Measurements from ENCODE around the gene THSD4. TPM values are rescaled to one million over a fixed set of nuclear protein-coding genes. Genes with fewer than 3 reads are reported as not detected.

The THSD4 gene
- total RNA-seq, 2 experiments from 2014 or later: not detected

DNA sequence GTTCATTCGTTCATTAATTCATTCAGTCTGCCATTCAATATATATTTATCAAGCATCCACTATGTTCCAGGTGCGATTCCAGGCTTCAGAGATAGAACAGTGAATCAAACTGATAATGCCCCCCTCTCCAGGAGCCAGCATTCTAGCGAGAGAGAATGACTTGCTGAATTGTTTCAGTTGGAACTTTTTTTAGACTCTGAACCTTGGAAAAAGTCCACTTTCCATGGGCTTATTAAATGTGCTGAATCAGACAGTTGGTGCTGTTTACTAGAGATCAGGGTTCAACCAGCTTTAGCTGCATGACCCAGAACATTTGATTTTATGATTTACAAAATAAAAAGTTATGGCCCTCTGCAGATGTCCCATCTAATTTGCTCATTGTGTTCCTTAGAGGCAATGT lies 213.2 kb downstream of the THSD4 start:
- H3K27ac Mint-ChIP-seq: no peak overlapping the region
- DNase-seq (no peak), ATAC-seq (no peak)
- H3K27me3 Mint-ChIP-seq (ENCODE audit: low read depth): peaks cover 2% of the 10 kb centered on the region
- POLR2A ChIA-PET: no interaction called here
- H3K9me3 Mint-ChIP-seq (ENCODE audit: insufficient read depth): no peaks in the 10 kb centered on the region
- CTCF ChIA-PET: no interaction called here
- H3K4me3 Mint-ChIP-seq: no peak overlapping the region
- H3K4me1 Mint-ChIP-seq (ENCODE audit: low read depth): no peaks in the 10 kb centered on the region
- no peaks in the 10 kb centered on the region for H3K36me3 Mint-ChIP-seq (ENCODE audit: low read depth)

DNA sequence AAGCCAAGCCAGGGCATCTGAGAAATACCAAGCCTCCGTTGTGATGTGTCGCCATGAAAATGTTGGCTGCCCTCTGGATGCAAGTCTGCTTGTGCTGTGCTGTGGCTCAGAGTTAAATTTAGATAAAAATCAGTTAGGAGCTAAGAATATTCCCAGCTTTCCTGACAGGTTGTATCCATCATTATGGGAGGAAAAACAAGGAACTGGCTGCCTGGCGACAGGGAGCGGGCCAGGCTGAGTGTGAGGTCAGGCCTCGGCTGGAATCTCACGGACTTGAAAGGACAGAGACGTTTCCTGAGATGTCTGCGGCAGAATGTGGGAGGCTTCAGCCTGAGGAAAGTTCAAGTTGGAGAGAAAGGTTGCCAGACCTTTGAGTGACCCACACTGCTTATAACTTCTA lies 213.8 kb downstream of the THSD4 start:
- H3K9me3 Mint-ChIP-seq (ENCODE audit: insufficient read depth): no peaks in the 10 kb centered on the region
- DNase-seq (no peak), ATAC-seq (no peak)
- H3K27ac Mint-ChIP-seq: no peak overlapping the region
- no peak overlapping the region for H3K4me3 Mint-ChIP-seq
- H3K27me3 Mint-ChIP-seq (ENCODE audit: low read depth): peaks cover 2% of the 10 kb centered on the region
- CTCF ChIA-PET: no interaction called here
- H3K4me1 Mint-ChIP-seq (ENCODE audit: low read depth): no peaks in the 10 kb centered on the region
- H3K36me3 Mint-ChIP-seq (ENCODE audit: low read depth): no peaks in the 10 kb centered on the region
- POLR2A ChIA-PET: no interaction called here

DNA sequence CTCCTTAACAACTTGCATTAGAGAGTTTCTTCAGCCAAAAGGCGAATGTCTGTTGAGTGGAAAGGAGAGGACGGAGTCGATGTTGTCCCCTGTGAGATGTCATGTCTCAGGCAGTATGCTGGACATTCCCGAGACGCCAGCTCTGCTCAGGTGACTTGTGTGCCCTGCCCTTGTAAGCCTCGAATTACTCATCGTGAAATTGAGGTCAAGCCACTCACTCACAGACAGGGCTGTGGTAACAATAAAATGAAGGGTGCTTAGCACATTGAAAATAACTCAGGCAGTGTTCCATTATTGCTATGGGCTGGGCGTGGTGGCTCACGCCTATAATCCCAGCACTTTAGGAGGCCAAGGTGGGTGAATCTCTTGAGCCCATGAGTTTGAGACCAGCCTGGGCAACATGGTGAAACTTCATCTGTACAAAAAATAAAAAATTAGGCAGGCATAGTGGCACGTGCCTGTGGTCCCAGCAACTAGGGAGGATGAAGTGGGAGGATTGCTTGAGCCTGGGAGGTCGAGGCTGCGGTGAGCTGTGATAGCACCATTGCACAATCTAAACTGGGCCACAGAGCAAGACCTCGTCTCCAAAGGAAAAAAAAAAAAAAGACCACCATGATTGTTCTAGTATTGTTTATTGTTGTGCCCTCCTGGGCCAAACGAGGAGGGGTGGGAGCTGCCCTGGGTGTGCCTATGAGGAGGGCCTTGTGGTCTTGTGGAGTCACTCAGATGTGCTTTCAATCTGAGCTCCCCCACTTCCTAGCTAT lies 214.4 kb downstream of the THSD4 start:
- ChIA-PET POLR2A (no interaction called here), CTCF (no interaction called here)
- H3K4me1 Mint-ChIP-seq (ENCODE audit: low read depth): no peaks in the 10 kb centered on the region
- no peaks in the 10 kb centered on the region for H3K9me3 Mint-ChIP-seq (ENCODE audit: insufficient read depth)
- no peaks in the 10 kb centered on the region for H3K36me3 Mint-ChIP-seq (ENCODE audit: low read depth)
- no peak for ATAC-seq
- peaks cover 2% of the 10 kb centered on the region for H3K27me3 Mint-ChIP-seq (ENCODE audit: low read depth)
- H3K4me3 Mint-ChIP-seq: no peak overlapping the region
- no peak for DNase-seq
- no peak overlapping the region for H3K27ac Mint-ChIP-seq

DNA sequence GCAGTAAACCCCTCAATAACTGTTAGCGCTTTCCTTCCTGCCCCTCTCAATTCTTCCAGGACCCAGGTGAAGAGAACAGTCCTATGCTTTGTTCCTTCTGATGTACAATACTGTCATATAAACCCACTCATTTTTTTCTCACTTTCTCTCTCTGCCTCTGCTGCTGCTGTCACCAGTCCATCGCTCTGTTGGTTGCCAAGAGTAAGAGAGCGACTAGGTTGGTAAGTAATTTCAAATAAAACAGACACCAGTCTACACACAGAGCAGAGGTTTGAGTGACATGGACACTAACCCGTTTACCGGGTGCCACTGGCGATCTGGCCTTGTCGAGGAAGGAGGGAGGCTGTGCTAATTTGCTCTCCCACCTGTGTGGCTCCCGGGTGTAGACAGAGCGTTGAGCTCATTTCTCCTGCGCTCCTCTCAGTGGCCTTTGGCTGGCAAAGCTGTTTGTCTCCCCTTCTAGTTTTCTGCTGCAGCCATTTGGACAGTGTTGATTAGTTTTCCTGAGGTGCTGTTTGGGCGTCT lies 215.4 kb downstream of the THSD4 start:
- POLR2A ChIA-PET: no interaction called here
- H3K9me3 Mint-ChIP-seq (ENCODE audit: insufficient read depth): no peaks in the 10 kb centered on the region
- no peaks in the 10 kb centered on the region for H3K4me1 Mint-ChIP-seq (ENCODE audit: low read depth)
- no peak for ATAC-seq
- CTCF ChIA-PET: no interaction called here
- no peak overlapping the region for H3K27ac Mint-ChIP-seq
- no peak overlapping the region for H3K4me3 Mint-ChIP-seq
- no peaks in the 10 kb centered on the region for H3K36me3 Mint-ChIP-seq (ENCODE audit: low read depth)
- no peak for DNase-seq
- no peaks in the 10 kb centered on the region for H3K27me3 Mint-ChIP-seq (ENCODE audit: low read depth)

DNA sequence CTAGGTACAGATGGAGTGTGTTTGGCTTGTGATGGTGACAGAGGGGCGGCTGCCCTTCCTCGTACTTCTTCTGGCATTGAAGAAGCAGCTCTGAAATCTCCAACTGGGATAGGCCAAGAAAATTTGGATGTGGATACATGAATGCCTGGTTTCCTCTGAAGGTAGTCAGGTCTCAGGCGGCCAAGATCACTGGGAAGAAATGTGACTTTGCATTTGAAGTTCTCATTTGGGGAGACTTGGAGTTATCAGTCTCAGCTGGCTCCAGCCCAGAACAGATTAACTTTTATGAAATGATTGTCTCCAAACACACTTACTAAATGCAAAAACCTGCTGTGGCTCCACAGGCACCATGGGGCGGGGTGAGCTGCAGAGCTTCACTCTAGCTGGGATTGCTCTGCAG lies 215.9 kb downstream of the THSD4 start:
- ATAC-seq: no peak
- POLR2A ChIA-PET: no interaction called here

DNA sequence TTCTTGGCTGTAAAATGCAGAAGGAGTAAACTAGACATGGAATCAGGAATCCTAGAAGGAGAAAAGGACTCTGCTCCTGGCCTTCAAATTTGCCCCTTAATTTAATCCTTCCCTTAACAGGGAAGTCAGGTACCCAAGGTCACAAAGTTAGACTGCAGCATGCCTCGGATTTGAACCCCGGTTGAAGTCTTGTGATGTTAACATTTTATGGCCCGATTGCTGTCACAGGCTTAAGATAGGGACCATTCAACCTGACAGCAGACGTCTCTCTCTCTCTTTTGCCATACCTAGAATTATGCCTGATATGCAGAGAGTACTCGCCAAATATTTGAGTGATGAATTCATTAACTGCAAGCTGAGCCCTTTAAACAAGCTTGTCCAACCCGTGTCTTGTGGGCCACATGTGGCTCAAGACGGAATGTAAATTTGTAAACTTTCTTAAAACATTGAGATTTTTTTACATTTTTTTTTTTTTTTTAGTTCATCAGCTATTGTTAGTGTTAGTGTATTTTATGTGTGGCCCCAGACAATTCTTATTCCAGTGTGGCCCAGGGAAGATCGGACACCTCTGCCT lies 217.2 kb downstream of the THSD4 start:
- H3K36me3 Mint-ChIP-seq (ENCODE audit: low read depth): no peaks in the 10 kb centered on the region
- POLR2A ChIA-PET: no interaction called here
- no peaks in the 10 kb centered on the region for H3K9me3 Mint-ChIP-seq (ENCODE audit: insufficient read depth)
- H3K27me3 Mint-ChIP-seq (ENCODE audit: low read depth): peaks cover 2% of the 10 kb centered on the region
- H3K4me3 Mint-ChIP-seq: no peak overlapping the region
- ATAC-seq (no peak), DNase-seq (no peak)
- no peaks in the 10 kb centered on the region for H3K4me1 Mint-ChIP-seq (ENCODE audit: low read depth)
- CTCF ChIA-PET: no interaction called here
- H3K27ac Mint-ChIP-seq: no peak overlapping the region

More for the DNA sequence above, 215.9 kb downstream of the THSD4 start:
- DNase-seq: no peak
- Mint-ChIP-seq H3K27me3 (ENCODE audit: low read depth) (no peaks in the 10 kb centered on the region), H3K4me3 (no peak overlapping the region), H3K27ac (no peak overlapping the region), H3K9me3 (ENCODE audit: insufficient read depth) (no peaks in the 10 kb centered on the region), H3K36me3 (ENCODE audit: low read depth) (no peaks in the 10 kb centered on the region), H3K4me1 (ENCODE audit: low read depth) (no peaks in the 10 kb centered on the region)
- CTCF ChIA-PET: no interaction called here

DNA sequence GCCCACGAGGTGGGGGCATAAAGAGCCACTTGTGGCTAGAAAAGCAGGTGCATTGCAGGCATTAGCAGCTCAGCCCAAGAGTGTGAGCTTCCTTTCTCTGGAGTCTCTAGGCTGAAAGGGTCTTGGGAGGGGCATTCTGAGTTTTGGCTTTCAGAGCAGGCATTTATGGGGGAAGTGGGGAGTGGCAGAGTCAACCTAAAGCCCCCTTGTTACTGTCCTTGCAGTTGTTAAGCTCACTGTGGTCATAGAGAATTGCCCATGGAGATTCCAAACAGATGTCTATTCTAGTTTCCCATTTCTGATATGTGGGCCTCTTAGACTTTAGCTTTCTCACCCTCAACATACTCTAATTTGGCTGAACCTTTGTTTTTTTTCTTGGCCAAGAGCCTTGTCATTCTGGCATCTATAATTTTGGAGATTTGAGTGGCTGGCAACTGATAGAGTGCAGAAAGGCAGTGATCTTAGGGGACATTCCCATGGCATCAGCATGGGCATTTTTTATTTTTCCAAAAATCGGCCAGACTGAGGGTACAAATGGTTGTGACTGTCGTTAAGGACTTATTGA lies 217.9 kb downstream of the THSD4 start:
- DNase-seq (no peak), ATAC-seq (no peak)
- H3K9me3 Mint-ChIP-seq (ENCODE audit: insufficient read depth): no peaks in the 10 kb centered on the region
- POLR2A ChIA-PET: no interaction called here
- H3K4me1 Mint-ChIP-seq (ENCODE audit: low read depth): no peaks in the 10 kb centered on the region
- H3K27me3 Mint-ChIP-seq (ENCODE audit: low read depth): peaks cover 2% of the 10 kb centered on the region
- no peak overlapping the region for H3K4me3 Mint-ChIP-seq
- H3K27ac Mint-ChIP-seq: no peak overlapping the region
- H3K36me3 Mint-ChIP-seq (ENCODE audit: low read depth): no peaks in the 10 kb centered on the region
- CTCF ChIA-PET: no interaction called here

DNA sequence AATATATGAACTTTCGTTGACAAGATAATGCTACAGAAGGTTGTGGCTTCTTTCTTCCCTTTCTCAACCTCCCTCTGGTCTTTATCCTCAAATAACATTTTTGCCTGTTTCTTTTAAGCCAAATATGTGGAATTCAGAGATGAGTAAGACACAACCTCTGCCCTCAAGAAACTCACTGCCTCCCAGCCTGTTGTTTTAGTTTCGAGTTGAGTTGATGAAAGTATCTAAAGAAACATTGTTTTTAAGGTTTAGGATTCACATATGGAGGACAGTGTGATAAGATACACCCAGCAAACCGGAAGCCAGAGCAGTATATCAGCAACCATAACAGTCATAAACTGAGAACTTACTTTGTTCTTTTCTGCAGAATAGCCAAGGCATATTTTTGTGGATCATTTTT lies 218.6 kb downstream of the THSD4 start:
- Mint-ChIP-seq H3K4me1 (ENCODE audit: low read depth) (no peaks in the 10 kb centered on the region), H3K27me3 (ENCODE audit: low read depth) (peaks cover 2% of the 10 kb centered on the region), H3K36me3 (ENCODE audit: low read depth) (no peaks in the 10 kb centered on the region), H3K27ac (no peak overlapping the region), H3K9me3 (ENCODE audit: insufficient read depth) (no peaks in the 10 kb centered on the region), H3K4me3 (no peak overlapping the region)
- ChIA-PET POLR2A (no interaction called here), CTCF (no interaction called here)
- no peak for DNase-seq
- no peak for ATAC-seq

DNA sequence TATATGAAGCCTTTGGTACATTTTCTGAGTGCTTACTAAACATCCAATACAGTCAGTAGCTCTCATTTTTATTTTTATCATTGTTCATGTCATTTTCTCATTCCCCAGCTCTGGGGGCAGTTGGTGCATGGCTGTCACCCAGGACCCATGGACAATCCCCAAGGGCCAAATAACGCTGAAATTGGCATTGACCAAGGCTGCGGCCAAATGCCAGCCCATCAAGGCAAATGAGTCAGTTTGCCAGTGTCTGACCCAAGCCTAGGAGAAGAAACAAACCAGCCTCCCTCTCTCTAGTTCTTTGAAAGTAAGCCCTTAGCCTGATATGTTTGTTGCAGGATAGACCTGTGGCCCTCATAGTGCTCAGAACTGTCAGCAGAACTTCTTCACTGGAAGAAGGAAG lies 219.2 kb downstream of the THSD4 start:
- ATAC-seq: no peak
- ChIA-PET CTCF (no interaction called here), POLR2A (no interaction called here)
- Mint-ChIP-seq H3K9me3 (ENCODE audit: insufficient read depth) (no peaks in the 10 kb centered on the region), H3K4me1 (ENCODE audit: low read depth) (no peaks in the 10 kb centered on the region), H3K36me3 (ENCODE audit: low read depth) (no peaks in the 10 kb centered on the region), H3K27ac (no peak overlapping the region), H3K27me3 (ENCODE audit: low read depth) (peaks cover 2% of the 10 kb centered on the region), H3K4me3 (no peak overlapping the region)
- no peak for DNase-seq

DNA sequence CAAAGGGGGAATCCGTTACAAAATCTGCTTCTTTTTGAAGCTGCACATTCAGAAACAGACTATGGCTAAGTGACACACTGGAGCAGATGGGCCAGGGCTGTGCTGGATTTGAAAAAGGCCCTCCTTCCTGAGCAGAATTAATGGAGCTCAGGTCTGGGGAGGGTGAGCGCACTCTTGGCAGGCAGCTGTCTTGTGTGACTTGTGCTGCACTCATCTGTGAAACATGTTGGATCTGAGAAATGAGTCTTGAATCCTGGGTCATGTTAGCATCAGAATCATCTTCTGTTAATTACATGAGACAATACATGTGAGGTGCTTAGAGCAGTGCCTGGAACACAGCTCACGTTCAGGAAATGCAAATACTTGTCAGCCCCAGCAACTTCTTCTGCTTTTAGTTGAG lies 219.6 kb downstream of the THSD4 start:
- no peak overlapping the region for H3K4me3 Mint-ChIP-seq
- no peaks in the 10 kb centered on the region for H3K4me1 Mint-ChIP-seq (ENCODE audit: low read depth)
- ChIA-PET CTCF (no interaction called here), POLR2A (no interaction called here)
- ATAC-seq (no peak), DNase-seq (no peak)
- H3K27ac Mint-ChIP-seq: no peak overlapping the region
- no peaks in the 10 kb centered on the region for H3K36me3 Mint-ChIP-seq (ENCODE audit: low read depth)
- peaks cover 2% of the 10 kb centered on the region for H3K27me3 Mint-ChIP-seq (ENCODE audit: low read depth)
- no peaks in the 10 kb centered on the region for H3K9me3 Mint-ChIP-seq (ENCODE audit: insufficient read depth)

DNA sequence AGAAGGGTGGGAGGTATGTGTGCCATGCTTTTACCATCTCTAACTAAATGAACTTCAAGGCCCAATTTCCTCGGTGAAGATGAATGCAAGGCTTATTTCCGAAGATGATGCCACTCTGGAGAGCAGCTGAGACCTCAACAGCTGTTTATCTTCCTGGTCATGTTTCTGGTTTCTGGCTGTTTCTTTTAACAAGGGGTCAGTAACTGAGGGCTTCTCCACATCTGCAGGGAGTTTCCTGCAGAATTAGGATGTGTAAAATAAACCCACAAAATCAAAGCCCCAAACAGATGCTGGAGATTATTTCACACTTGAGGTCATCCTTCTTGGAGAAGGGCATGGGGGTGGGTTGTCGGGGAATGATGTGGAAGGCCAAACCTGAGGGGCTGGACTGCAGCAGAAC lies 220.3 kb downstream of the THSD4 start:
- no peak for ATAC-seq
- Mint-ChIP-seq H3K4me3 (no peak overlapping the region), H3K9me3 (ENCODE audit: insufficient read depth) (no peaks in the 10 kb centered on the region), H3K36me3 (ENCODE audit: low read depth) (no peaks in the 10 kb centered on the region), H3K27me3 (ENCODE audit: low read depth) (peaks cover 2% of the 10 kb centered on the region), H3K4me1 (ENCODE audit: low read depth) (no peaks in the 10 kb centered on the region), H3K27ac (no peak overlapping the region)
- POLR2A ChIA-PET: no interaction called here
- no peak for DNase-seq
- CTCF ChIA-PET: no interaction called here

DNA sequence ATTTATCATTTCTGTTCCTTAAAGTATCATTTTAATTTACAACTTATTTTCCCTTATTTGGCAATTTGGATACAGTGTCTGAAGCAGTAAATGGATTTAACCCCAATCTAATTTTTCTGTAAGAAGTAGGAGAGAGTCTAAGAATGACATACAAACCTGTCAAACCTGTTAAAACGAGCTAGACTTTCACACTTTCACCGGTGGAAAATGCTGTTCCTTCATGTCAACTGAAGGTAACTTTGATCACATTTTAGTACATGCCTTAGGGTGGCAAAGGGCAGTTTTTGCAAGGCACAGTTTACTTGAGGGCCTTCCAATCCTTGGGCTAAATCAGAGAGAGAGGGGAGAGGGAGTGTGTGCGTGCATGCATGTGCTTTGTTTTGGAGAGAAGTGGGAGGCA lies 221.4 kb downstream of the THSD4 start:
- Mint-ChIP-seq H3K27me3 (ENCODE audit: low read depth) (peaks cover 2% of the 10 kb centered on the region), H3K36me3 (ENCODE audit: low read depth) (no peaks in the 10 kb centered on the region), H3K4me1 (ENCODE audit: low read depth) (no peaks in the 10 kb centered on the region), H3K27ac (no peak overlapping the region), H3K9me3 (ENCODE audit: insufficient read depth) (no peaks in the 10 kb centered on the region), H3K4me3 (no peak overlapping the region)
- ATAC-seq: no peak
- no peak for DNase-seq
- CTCF ChIA-PET: no interaction called here
- POLR2A ChIA-PET: no interaction called here

Measured in activated CD8-positive, alpha-beta T cell treated with anti-CD3 and anti-CD28 coated beads, Interleukin-2, amount 10 ng/mL, durations not matched to agents 7 days and 5 days (primary cell).